Loucy (cell line): ENCODE data around the gene ARHGAP15.

Experiments used
- H2AFZ ChIP-seq: fragments of 200-600 bp; sonication (generic); 2 replicates; pipeline ENCODE4 v1.6.0; 2016; ENCODE audit warnings: antibody characterized with exemption, mild to moderate bottlenecking, low read length, moderate library complexity
- H3F3A ChIP-seq: fragments of 200-600 bp; 2 replicates; pipeline ENCODE4 v1.6.0; 2016; ENCODE audit warnings: antibody characterized with exemption, low read depth, mild to moderate bottlenecking
- H3K27me3 ChIP-seq: fragments of 200-600 bp; sonication (generic); 2 replicates; pipeline ENCODE4 v1.6.1; 2014; ENCODE audit warnings: low read length, mild to moderate bottlenecking; ENCODE audit not compliant: insufficient read depth, poor library complexity, severe bottlenecking
- H3K36me3 ChIP-seq: fragments of 200-600 bp; sonication (generic); 2 replicates; pipeline ENCODE4 v1.6.1; 2016; ENCODE audit warnings: low read length; ENCODE audit not compliant: insufficient read depth
- H3K4me1 ChIP-seq: fragments of 200-600 bp; sonication (generic); 2 replicates; pipeline ENCODE4 v1.5.1; 2014; ENCODE audit warnings: low read length, mild to moderate bottlenecking; ENCODE audit not compliant: insufficient read depth, poor library complexity, severe bottlenecking
- H3K4me2 ChIP-seq: fragments of 200-600 bp; sonication (generic); 2 replicates; pipeline ENCODE4 v1.6.0; 2014; ENCODE audit warnings: antibody characterized with exemption, low read length, low read depth, mild to moderate bottlenecking; ENCODE audit not compliant: poor library complexity, severe bottlenecking
- H3K4me3 ChIP-seq: fragments of 200-600 bp; sonication (generic); 2 replicates; pipeline ENCODE4 v1.5.1; 2014; ENCODE audit warnings: low read length, mild to moderate bottlenecking, mixed read lengths; ENCODE audit not compliant: poor library complexity, severe bottlenecking
- H3K79me2 ChIP-seq: fragments of 200-600 bp; sonication (generic); 2 replicates; pipeline ENCODE4 v1.6.1; 2014; ENCODE audit warnings: low read length; ENCODE audit not compliant: insufficient read depth
- H3K9ac ChIP-seq: fragments of 200-600 bp; sonication (generic); 2 replicates; pipeline ENCODE4 v1.6.0; 2014; ENCODE audit warnings: mild to moderate bottlenecking, low read depth, low read length, moderate library complexity; ENCODE audit not compliant: poor library complexity, severe bottlenecking
- H3K9me2 ChIP-seq: fragments of 200-600 bp; sonication (generic); replicated peaks from 2 replicates; pipeline ENCODE4 v1.6.1; 2016; ENCODE audit warnings: low read depth, low read length, mixed read lengths
- H3K9me3 ChIP-seq: fragments of 200-600 bp; sonication (generic); 2 replicates; pipeline ENCODE4 v1.6.1; 2014; ENCODE audit warnings: mild to moderate bottlenecking, antibody characterized with exemption, low read length, low read depth; ENCODE audit not compliant: insufficient read depth
- H4K20me1 ChIP-seq: fragments of 200-600 bp; sonication (generic); 2 replicates; pipeline ENCODE4 v1.6.0; 2014; ENCODE audit warnings: antibody characterized with exemption, low read length, mild to moderate bottlenecking; ENCODE audit not compliant: insufficient read depth, poor library complexity, severe bottlenecking
- EZH2phosphoT487 ChIP-seq: fragments of 200-600 bp; IDR thresholded peaks from 2 replicates; pipeline ENCODE4 v1.6.1; 2018; ENCODE audit warnings: antibody characterized with exemption, mild to moderate bottlenecking, moderate library complexity, borderline replicate concordance
- TF ChIP-seq, protein P1 (sequence below): fragments of 200-600 bp; sonication (generic); conservative IDR thresholded peaks from 2 replicates; pipeline ENCODE4 v1.5.1; 2014; ENCODE audit warnings: mild to moderate bottlenecking, antibody characterized with exemption, low read length

The ARHGAP15 gene

DNA sequence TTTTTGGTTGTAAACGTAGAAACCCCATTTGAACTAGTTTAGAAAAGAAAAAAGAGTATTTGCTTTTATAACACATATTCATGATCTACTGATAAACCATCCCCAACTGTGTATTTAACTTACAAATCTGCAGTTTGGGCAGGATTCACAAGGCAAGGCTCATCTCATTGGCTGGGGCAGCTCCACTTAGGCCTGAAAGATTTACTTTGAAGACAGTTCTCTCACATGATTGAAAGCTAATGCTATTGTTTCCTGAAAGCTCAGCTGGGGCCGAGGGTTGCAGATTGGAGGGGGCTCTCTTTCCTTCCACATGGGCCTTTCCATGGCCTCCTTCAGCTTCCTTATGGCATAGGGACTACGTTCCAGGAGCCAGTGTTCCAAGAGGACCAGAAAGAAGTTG lies 47.4 kb downstream of the ARHGAP15 start:
- no peaks in the 10 kb centered on the region for H3K27me3 ChIP-seq
- no peak overlapping the region for H3K4me3 ChIP-seq
- peaks cover 3% of the 10 kb centered on the region; the same call in 1 of the 2 replicates for H3K9me3 ChIP-seq
- no peak overlapping the region for H3K4me2 ChIP-seq
- H3F3A ChIP-seq: peaks cover 2% of the 10 kb centered on the region; the same call in 1 of the 2 replicates
- peaks cover 15% of the 10 kb centered on the region for H3K4me1 ChIP-seq
- H2AFZ ChIP-seq: no peak overlapping the region
- H3K79me2 ChIP-seq: peaks cover 82% of the 10 kb centered on the region
- TF ChIP-seq, protein P1, sequence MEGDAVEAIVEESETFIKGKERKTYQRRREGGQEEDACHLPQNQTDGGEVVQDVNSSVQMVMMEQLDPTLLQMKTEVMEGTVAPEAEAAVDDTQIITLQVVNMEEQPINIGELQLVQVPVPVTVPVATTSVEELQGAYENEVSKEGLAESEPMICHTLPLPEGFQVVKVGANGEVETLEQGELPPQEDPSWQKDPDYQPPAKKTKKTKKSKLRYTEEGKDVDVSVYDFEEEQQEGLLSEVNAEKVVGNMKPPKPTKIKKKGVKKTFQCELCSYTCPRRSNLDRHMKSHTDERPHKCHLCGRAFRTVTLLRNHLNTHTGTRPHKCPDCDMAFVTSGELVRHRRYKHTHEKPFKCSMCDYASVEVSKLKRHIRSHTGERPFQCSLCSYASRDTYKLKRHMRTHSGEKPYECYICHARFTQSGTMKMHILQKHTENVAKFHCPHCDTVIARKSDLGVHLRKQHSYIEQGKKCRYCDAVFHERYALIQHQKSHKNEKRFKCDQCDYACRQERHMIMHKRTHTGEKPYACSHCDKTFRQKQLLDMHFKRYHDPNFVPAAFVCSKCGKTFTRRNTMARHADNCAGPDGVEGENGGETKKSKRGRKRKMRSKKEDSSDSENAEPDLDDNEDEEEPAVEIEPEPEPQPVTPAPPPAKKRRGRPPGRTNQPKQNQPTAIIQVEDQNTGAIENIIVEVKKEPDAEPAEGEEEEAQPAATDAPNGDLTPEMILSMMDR: no peak
- TF ChIP-seq EZH2phosphoT487: no peak
- H3K9me2 ChIP-seq: no peaks in the 10 kb centered on the region
- peaks cover 57% of the 10 kb centered on the region for H4K20me1 ChIP-seq
- peaks cover 57% of the 10 kb centered on the region for H3K36me3 ChIP-seq
- H3K9ac ChIP-seq: no peak overlapping the region

DNA sequence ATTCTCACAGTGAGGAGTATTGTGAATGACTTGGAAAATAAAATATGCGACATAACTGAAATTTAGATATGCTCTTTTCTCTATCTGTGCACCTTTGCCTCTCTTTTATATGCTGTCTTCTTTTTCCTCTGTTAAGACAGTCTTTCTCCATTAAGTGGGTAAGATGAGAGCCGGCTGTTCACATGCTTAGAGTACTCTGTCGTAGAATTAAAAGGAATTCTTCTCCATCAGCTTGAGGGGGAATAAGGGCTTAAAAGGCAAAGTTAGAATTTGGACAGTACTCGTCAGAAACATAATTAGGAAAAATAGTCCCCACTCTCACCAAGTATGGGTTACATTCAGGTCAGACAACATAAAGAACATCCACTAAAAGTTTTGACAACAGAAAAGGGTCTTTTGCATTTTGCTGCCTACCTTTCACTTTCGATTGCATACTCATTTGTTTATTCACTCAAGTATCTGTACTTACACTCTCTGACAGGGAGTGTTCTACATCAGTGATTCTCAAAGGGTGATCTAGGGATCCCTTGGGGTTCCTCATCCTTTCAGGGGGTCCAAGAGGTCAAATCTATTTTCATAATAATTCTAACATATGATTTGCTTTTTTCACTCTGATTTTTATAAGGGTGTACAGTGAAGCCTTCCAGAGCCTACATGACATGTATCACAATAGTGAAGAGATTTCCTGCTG lies 48.0 kb downstream of the ARHGAP15 start:
- H3K79me2 ChIP-seq: peaks cover 82% of the 10 kb centered on the region
- peaks cover 51% of the 10 kb centered on the region for H4K20me1 ChIP-seq
- H3K27me3 ChIP-seq: no peaks in the 10 kb centered on the region
- no peak overlapping the region for H3K9ac ChIP-seq
- no peak for TF ChIP-seq EZH2phosphoT487
- TF ChIP-seq, protein P1: no peak
- no peak overlapping the region for H2AFZ ChIP-seq
- H3K4me1 ChIP-seq: peaks cover 9% of the 10 kb centered on the region
- H3F3A ChIP-seq: no peaks in the 10 kb centered on the region
- H3K9me2 ChIP-seq: no peaks in the 10 kb centered on the region
- H3K4me3 ChIP-seq: no peak overlapping the region
- H3K36me3 ChIP-seq: peaks cover 53% of the 10 kb centered on the region
- no peak overlapping the region for H3K4me2 ChIP-seq
- peaks cover 3% of the 10 kb centered on the region; the same call in 1 of the 2 replicates for H3K9me3 ChIP-seq

DNA sequence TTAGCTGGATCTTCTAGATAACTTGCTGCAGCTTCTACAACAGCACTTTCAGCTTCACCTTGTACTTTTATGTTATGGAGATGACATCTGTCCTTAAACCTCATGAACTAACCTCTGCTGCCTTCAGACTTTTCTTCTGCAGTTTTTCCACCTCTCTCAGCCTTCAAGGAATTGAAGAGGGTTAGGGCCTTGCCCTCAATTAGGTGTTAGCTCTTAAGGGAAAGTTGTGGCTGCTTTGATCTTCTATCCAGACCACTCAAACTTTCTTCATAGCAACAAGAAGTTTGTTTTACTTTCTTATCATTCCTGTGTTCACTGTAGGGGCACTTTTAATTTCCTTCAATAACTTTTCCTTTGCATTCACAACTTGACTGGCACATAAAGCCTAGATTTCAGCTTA lies 52.3 kb downstream of the ARHGAP15 start:
- Histone ChIP-seq H4K20me1 (peaks cover 31% of the 10 kb centered on the region), H3K9ac (no peak overlapping the region), H2AFZ (no peak overlapping the region), H3F3A (no peaks in the 10 kb centered on the region), H3K4me2 (no peak overlapping the region), H3K9me3 (peaks cover 3% of the 10 kb centered on the region; the same call in 1 of the 2 replicates), H3K27me3 (no peaks in the 10 kb centered on the region), H3K79me2 (peaks cover 80% of the 10 kb centered on the region), H3K9me2 (no peaks in the 10 kb centered on the region), H3K4me1 (no peaks in the 10 kb centered on the region), H3K4me3 (no peak overlapping the region), H3K36me3 (peaks cover 49% of the 10 kb centered on the region)
- no peak for TF ChIP-seq EZH2phosphoT487
- TF ChIP-seq, protein P1: no peak
